K562 (cell line): Measurements from ENCODE around the gene HYAL3. TPM values are rescaled to one million over a fixed set of nuclear protein-coding genes. Genes with fewer than 3 reads are reported as not detected.

Source experiments
- ATAC-seq: fragments of 200-7000 bp; cut with Tn5 transposase; 3 replicates; pipeline ENCODE4 v1.9.1; 2020; ENCODE audit warnings: moderate library complexity
- BruUV-seq: library from RNA; stranded (reverse); fragments of 400-500 nt; replicated peaks from 2 replicates; lab custom pipeline; 2021; lab: Mats Ljungman, UMichigan
- CTCF ChIA-PET: fragments of 300-600 bp; formaldehyde crosslinking; extraction: SDS; loops from one replicate; lab custom pipeline; 2021; ENCODE audit warnings: low intra/inter-chr PET ratio; lab: Yijun Ruan, JAX
- POLR2A ChIA-PET: fragments of 300-600, 350-650 bp; sonication (Branson Sonifier 250); formaldehyde crosslinking; extraction: SDS; loops from one replicate; lab custom pipeline; 2021; ENCODE audit warnings: antibody characterized with exemption, inconsistent platforms; lab: Yijun Ruan, JAX
- DNase-seq, 4 experiments: peaks; one replicate each; pipeline versions ENCODE4 v3.0.0 to v3.0.0-alpha.2; 2011 to 2018; ENCODE audit warnings: low spot score in 3 of 4, mixed read lengths in 3 of 4; ENCODE audit errors: extremely low read depth in 1 of 4
- FAIRE-seq: peaks from 2 replicates; lab custom pipeline; 2011; peaks lifted over from hg19 to GRCh38; lab: Jason Lieb, UNC
- H2AFZ ChIP-seq: 2 replicates; pipeline ENCODE4 v1.6.0; 2011; ENCODE audit warnings: low read depth, low read length, control low read depth, inconsistent platforms
- H3K27ac ChIP-seq: fragments of 200-600 bp; 3 replicates; pipeline ENCODE4 v1.8.0; 2011; ENCODE audit warnings: low read depth, mild to moderate bottlenecking, control low read depth, inconsistent platforms, low read length, moderate library complexity, mixed read lengths; ENCODE audit errors: extremely low read depth
- H3K27me3 ChIP-seq, 2 experiments: fragments of 300-600 bp in 1 of 2; 2 replicates in 1 of 2; 3 replicates in 1 of 2; pipeline versions ENCODE4 v1.6.0 to v1.8.0; 2011; ENCODE audit warnings: inconsistent platforms in 2 of 2, low read length in 2 of 2, mild to moderate bottlenecking in 1 of 2, mixed read lengths in 1 of 2, moderate library complexity in 1 of 2; ENCODE audit not compliant: control insufficient read depth in 2 of 2, insufficient read depth in 2 of 2
- H3K36me3 ChIP-seq: fragments of 300-600 bp; 3 replicates; pipeline ENCODE4 v1.8.0; 2011; ENCODE audit warnings: mild to moderate bottlenecking, low read length, inconsistent platforms; ENCODE audit not compliant: control insufficient read depth, insufficient read depth
- H3K4me1 ChIP-seq, 2 experiments: fragments of 200-600 bp in 1 of 2; replicated peaks in 1 of 2; 2 replicates in 1 of 2; 3 replicates in 1 of 2; pipeline versions ENCODE4 v1.5.1 to v1.8.0; 2011; ENCODE audit warnings: inconsistent platforms in 2 of 2, low read length in 2 of 2, mild to moderate bottlenecking in 1 of 2, mixed read lengths in 1 of 2, moderate library complexity in 1 of 2; ENCODE audit not compliant: control insufficient read depth in 2 of 2, insufficient read depth in 2 of 2
- H3K4me2 ChIP-seq: 2 replicates; pipeline ENCODE4 v1.6.1; 2011; ENCODE audit warnings: low read length, control low read depth, inconsistent platforms, mixed read lengths; ENCODE audit not compliant: insufficient read depth
- H3K4me3 ChIP-seq: fragments of 200-600 bp; sonication (generic), shearing (Covaris generic); 2 replicates; pipeline ENCODE4 v1.5.1; 2016; ENCODE audit warnings: control low read depth, inconsistent platforms
- H3K79me2 ChIP-seq: fragments of 200-600 bp; 3 replicates; pipeline ENCODE4 v1.8.0; 2011; ENCODE audit warnings: low read length, inconsistent platforms; ENCODE audit not compliant: control insufficient read depth, insufficient read depth
- H3K9ac ChIP-seq, 2 experiments: 2 replicates each; pipeline versions ENCODE4 v1.6.0 to v1.6.1; 2011; ENCODE audit warnings: low read depth in 2 of 2, low read length in 2 of 2, control low read depth in 1 of 2, inconsistent platforms in 1 of 2, mild to moderate bottlenecking in 1 of 2, mixed read lengths in 1 of 2; ENCODE audit not compliant: insufficient read depth in 1 of 2
- H3K9me1 ChIP-seq: one replicate; pipeline ENCODE4 v1.6.0; 2011; ENCODE audit warnings: inconsistent platforms, mild to moderate bottlenecking, low read length, moderate library complexity; ENCODE audit not compliant: control insufficient read depth, insufficient read depth
- H3K9me3 ChIP-seq: replicated peaks from 2 replicates; pipeline ENCODE4 v1.5.1; 2011; ENCODE audit warnings: low read depth, low read length, inconsistent platforms; ENCODE audit not compliant: control insufficient read depth, insufficient read depth
- H4K20me1 ChIP-seq: replicated peaks from 2 replicates; pipeline ENCODE4 v1.6.1; 2011; ENCODE audit warnings: low read length, inconsistent platforms, mixed read lengths; ENCODE audit not compliant: control insufficient read depth, insufficient read depth
- BCOR ChIP-seq: fragments of 450-650 bp; IDR thresholded peaks from 2 replicates; pipeline ENCODE4 v1.6.1; 2016
- CBX5 ChIP-seq: IDR thresholded peaks from 2 replicates; pipeline ENCODE4 v1.6.1; 2014; ENCODE audit warnings: low read depth, borderline replicate concordance
- ETV5 ChIP-seq: sonication (generic); formaldehyde crosslinking; IDR thresholded peaks from 2 replicates; pipeline ENCODE4 v1.4.0; 2020; ENCODE audit warnings: low read depth, mild to moderate bottlenecking, missing genetic modification reagents
- EWSR1 ChIP-seq: fragments of 450-650 bp; IDR thresholded peaks from 2 replicates; pipeline ENCODE4 v1.6.1; 2018; ENCODE audit warnings: borderline replicate concordance, mild to moderate bottlenecking, low read depth, moderate library complexity; ENCODE audit not compliant: partially characterized antibody
- KDM1A ChIP-seq, 2 experiments: fragments of 450-650 bp; IDR thresholded peaks; 2 replicates each; pipeline ENCODE4 v1.6.1; 2016; ENCODE audit warnings: mild to moderate bottlenecking in 2 of 2
- MAFK ChIP-seq: IDR thresholded peaks from 2 replicates; pipeline ENCODE4 v1.6.1; 2011; ENCODE audit warnings: low read length, improper control_type of control experiment
- MCM3 ChIP-seq: fragments of 450-650 bp; IDR thresholded peaks from 2 replicates; pipeline ENCODE4 v1.6.1; 2016
- NCOR1 ChIP-seq: fragments of 450-650 bp; IDR thresholded peaks from 2 replicates; pipeline ENCODE4 v1.6.1; 2016; ENCODE audit warnings: mild to moderate bottlenecking, moderate library complexity
- NFXL1 ChIP-seq: fragments of 450-650 bp; formaldehyde crosslinking; IDR thresholded peaks from 2 replicates; pipeline ENCODE4 v1.4.0; 2021; ENCODE audit warnings: mild to moderate bottlenecking
- RBM25 ChIP-seq: fragments of 200-400 bp; formaldehyde crosslinking; IDR thresholded peaks from 2 replicates; pipeline ENCODE4 v1.6.1; 2018; ENCODE audit warnings: low read length, low read depth, moderate library complexity; ENCODE audit not compliant: severe bottlenecking
- RCOR1 ChIP-seq, 2 experiments: IDR thresholded peaks; 2 replicates each; pipeline ENCODE4 v1.6.1; 2012; ENCODE audit warnings: low read depth in 2 of 2, low read length in 2 of 2, borderline replicate concordance in 1 of 2, improper control_type of control experiment in 1 of 2
- ZNF23 ChIP-seq: fragments of 250-450 bp; sonication (Bioruptor Pico); IDR thresholded peaks from 2 replicates; pipeline ENCODE4 v1.4.0; 2020; ENCODE audit warnings: mild to moderate bottlenecking
- ZNF316 ChIP-seq: fragments of 450-650 bp; IDR thresholded peaks from 2 replicates; pipeline ENCODE4 v1.6.1; 2016
- WGBS: fragments of 100-300 bp; shearing (Covaris generic); methylation state at CpG from one replicate; pipeline ENCODE4 v1.1.6; 2016; ENCODE audit warnings: low coverage, mixed read lengths; ENCODE audit not compliant: insufficient coverage; ENCODE audit errors: missing lambda C conversion rate; 5-methylcytosine and 5-hydroxymethylcytosine counted together
- in situ Hi-C: fragments of 300-500 bp; cut with MboI; formaldehyde crosslinking; loops from 4 replicates; pipeline ENCODE4 v1.15.0; 2018; ENCODE audit warnings: inconsistent platforms, mixed read lengths
- intact Hi-C: fragments of 100-400 bp; cut with micrococcal nuclease; formaldehyde crosslinking; loops from 2 replicates; pipeline ENCODE4 v1.14.2; 2022
- polyA plus RNA-seq, 8 experiments: library from polyadenylated mRNA; depleted of rRNA in 4 of 8; stranded (reverse) in 5 of 8; unstranded in 3 of 8; fragments of >200 nt; fragmentation: Nextera tagmentation in 2 of 8; fragmentation: Illumina TruSeq in 1 of 8; extraction: Ambion mirVana in 2 of 8; extraction: Trizol in 1 of 8; gene quantifications; 2 replicates each; pipeline versions ENCODE4 v1.2.1 to v1.2.3, GENCODE V29; 2011 to 2014; ENCODE audit warnings: inconsistent platforms in 1 of 8, missing spikeins in 1 of 8
- total RNA-seq, 7 experiments: library from RNA; depleted of rRNA in 6 of 7; stranded (reverse); fragments of >200 nt in 6 of 7; fragmentation: Illumina TruSeq in 2 of 7; extraction: Trizol in 2 of 7; gene quantifications; 2 replicates each; pipeline versions ENCODE4 v1.2.1 to v1.2.3, GENCODE V29; 2011 to 2021; ENCODE audit warnings: low replicate concordance in 1 of 7

HYAL3 gene
- total and polyA plus RNA-seq, 9 of the 15 experiments (the other 6 are each of a cell fraction or from before 2014, with no cell fraction given): 0.38 to 9.1 (median 6.8) TPM

GRCh38 chr3:50319894-50320625 lies 20.9 kb upstream of the HYAL3 start (continued):
- TF ChIP-seq MCM3 (no peak), ETV5 (CRISPR knock-in tag) (0 out of 2 replicates have a peak, but pooled peaks have one; percentile 2)

GRCh38 chr3:50319181-50319893 lies 20.1 kb upstream of the HYAL3 start:
- Histone ChIP-seq H2AFZ (no peak overlapping the region), H3K27ac (no peak overlapping the region; the same call in 2 of the 3 replicates), H3K4me2 (no peak overlapping the region), H3K9ac (peak overlapping the region in 1 of 2 experiments; percentile 98; a peak in 2 of 4 replicates), H3K36me3 (peaks cover 23% of the 10 kb centered on the region; the same call in 2 of the 3 replicates), H4K20me1 (no peaks in the 10 kb centered on the region), H3K27me3 (no peaks in the 10 kb centered on the region), H3K9me1 (no peaks in the 10 kb centered on the region), H3K4me1 (peaks cover 33 to 77% of the 10 kb centered on the region in 2 experiments), H3K9me3 (no peaks in the 10 kb centered on the region), H3K79me2 (peaks cover 22% of the 10 kb centered on the region), H3K4me3 (no peak overlapping the region)
- POLR2A ChIA-PET: interaction anchor here (0.6 to 1.2 kb wide), 7 partner anchors 9 to 474 kb away, joined by 3 to 5 read pairs (median 3); partner anchors contain the start of genes HYAL1, IFRD2 and TUSC2
- ATAC-seq (no peak), FAIRE-seq (no peak), DNase-seq (no peak)
- CTCF ChIA-PET: no interaction called here
- intact Hi-C loops (no loop called here), in situ Hi-C loops (no loop called here)
- no TSS peak for BruUV-seq
- 91% methylated on average over 15 of the region's 16 CpGs for WGBS
- TF ChIP-seq BCOR: peak; percentile 84
- no peak for TF ChIP-seq NFXL1 (CRISPR knock-in tag)
- no peak for TF ChIP-seq NCOR1
- TF ChIP-seq KDM1A (IDR thresholded peaks at IDR 0.05): peak; percentile 35 to 57; a peak in 2 of 4 replicates
- TF ChIP-seq ZNF316: no peak
- TF ChIP-seq RBM25: peak; percentile 87
- TF ChIP-seq EWSR1: no peak
- TF ChIP-seq MAFK: no peak
- no peak for TF ChIP-seq CBX5
- TF ChIP-seq ZNF23 (CRISPR knock-in tag): no peak
- 0 out of 4 replicates have a peak, but pooled peaks of 1 of the 2 experiments have one; percentile 35 for TF ChIP-seq RCOR1 (IDR thresholded peaks at IDR 0.05; ENCODE audit: borderline replicate concordance in 1 of 2, low read depth in 2 of 2, low read length in 2 of 2)
